Stimulated activated CD4-positive, alpha-beta T cell treated with anti-CD3 and anti-CD28 coated beads, TNF-alpha, amount 100 ng/mL, for 24 hours (primary cell): ENCODE measurements around the gene FMNL2.
"Not testable (repeated sequence)": the region's sequence is repeated elsewhere in the genome, so short reads cannot be mapped to it uniquely, and the experiment has no call there.

Source experiments
- DNase-seq, 3 experiments: peaks; one replicate each; pipeline ENCODE4 v3.0.0-alpha.2; 2020; ENCODE audit warnings: low read depth in 3 of 3

FMNL2 gene

DNA sequence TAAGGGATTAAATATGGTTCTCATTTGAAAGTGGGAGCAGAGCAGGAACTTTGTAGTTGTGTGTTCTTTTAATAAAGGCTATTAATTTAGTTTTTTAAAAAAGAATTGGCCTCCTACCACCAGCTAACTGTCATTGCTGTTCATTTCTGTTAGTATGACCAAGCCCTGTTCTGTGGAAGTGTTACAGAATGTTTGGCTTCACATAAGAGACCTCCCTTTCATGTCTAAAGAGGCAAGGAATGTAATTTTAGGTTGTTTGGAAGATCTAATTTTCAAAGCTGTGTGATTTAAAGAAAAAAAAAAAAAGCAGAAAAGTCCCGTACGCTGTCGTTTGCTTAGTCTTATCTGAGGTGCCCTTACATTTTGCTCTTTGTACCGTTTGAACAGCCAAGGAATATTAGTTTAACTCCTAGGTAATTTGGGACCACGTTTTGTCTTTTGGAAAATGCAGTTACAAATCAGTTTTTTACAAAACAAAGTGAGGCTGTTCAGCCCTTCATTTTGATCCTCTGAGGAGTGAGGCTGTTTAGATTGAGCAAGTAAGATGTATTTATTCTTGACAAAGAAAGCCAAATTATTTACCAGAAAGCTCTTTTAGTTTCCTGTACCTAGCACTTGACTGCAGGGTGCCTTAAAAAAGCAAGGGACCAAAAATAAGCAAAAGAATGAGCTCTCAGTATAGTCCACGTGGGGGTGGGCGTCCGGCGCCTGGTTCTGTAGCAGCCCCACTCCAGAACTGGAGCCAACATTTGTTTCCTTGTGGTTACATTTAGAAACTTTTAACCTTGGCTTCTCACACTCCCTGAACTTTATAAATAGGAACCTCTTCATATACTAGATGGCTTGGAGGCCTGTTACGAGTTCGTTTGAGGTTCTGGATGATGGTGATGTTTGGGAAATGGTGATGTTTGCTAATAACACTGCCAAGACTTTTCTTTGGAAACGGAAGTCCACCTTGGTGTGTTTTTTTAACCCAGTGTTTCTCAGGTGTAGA is 136.2 kb downstream of the FMNL2 start:
- no peak for DNase-seq

DNA sequence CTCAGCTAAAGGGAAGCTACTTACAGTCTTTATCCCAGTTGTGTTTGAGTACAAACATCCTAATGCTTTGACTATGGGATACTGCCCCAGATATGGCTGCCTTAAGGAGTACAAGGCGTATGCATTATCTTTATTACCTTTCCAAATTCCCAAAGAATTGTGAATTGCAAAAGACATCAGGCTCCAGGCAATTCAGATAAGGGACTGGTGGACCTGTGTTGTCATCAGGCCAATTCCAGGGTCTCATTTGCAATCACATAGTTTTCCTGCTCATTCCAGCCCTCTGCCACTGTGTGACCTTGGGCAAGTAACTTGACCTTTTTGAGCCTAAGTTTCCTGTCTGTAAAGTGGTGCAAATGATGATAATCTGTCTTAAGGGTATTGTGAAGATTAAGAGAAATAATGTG is 137.5 kb downstream of the FMNL2 start:
- no peak for DNase-seq

- DNase-seq: no peak
Measured at GRCh38 chr2:152473151-152473857, 138.3 kb downstream of the FMNL2 start.

DNA sequence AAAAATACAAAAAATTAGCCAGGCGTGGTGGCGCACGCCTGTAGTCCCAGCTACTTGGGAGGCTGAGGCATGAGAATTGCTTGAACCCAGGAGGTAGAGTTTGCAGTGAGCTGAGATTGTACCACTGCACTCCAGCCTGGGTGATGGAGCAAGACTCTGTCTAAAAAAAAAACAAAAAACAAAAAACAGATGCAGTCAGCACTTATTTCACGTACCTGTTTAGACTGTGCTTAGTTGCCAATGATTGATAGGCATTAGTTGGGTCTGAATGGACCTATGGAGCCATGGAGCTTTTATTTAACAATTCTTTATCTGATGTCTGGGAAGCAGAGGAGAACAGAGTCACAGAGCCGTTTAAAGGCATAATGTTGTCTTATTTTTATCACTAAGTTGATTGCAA is 139.5 kb downstream of the FMNL2 start:
- not testable (repeated sequence) for DNase-seq

DNA sequence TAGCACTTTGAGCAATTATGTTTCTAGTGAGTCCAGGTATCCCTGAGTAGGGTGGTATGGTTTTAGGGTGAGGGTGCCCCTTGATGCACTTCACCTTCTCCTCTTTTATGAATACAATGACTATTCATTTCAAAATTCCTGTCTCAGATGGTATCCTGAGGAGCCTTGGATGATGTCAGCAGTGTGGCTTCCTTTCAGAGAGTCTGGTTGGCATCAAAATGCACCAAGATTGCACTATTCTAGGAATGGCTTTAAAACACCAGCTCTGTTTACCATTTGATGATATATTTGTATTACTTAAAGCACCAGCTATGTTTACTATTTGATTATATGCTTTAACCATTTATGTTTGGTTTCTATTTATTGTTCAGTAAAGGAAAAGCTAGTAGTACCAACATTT is 141.0 kb downstream of the FMNL2 start:
- DNase-seq: no peak

DNA sequence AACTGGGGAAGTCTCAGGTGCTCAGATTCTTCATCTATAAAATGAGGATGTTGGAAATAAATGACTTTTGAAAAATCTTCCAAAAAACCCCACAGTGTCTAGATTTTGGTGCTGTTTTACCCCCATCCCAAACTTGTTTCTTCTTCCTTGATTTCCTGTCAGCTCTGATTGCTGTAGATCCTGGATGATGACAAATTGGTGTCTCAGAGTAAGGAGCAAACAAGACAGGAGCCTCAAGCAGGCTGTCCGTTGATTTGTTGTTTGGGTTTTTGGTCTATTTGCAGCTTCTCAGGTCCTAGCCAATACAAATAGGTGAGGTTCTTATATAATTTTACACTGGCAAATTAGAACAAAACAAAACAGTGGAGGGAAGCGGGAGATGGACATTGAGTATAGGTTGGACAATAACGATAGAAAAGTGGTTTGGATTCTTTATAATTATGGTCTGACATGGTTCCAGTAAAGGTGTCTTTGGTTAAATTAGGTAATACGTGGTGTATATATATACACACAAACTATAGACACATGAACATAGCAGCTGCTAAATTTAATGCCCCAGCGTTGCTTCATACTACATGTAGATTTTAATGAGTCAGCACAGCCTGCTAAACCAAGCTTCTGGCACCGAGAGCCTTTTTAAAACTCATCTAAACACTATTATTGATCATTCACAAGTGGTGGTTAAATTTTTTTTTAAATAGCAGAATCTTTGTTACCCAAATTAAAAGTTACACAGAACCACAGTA is 142.5 kb downstream of the FMNL2 start:
- DNase-seq: no peak

- no peak for DNase-seq
Measured at GRCh38 chr2:152479282-152479681, 144.3 kb downstream of the FMNL2 start.

DNA sequence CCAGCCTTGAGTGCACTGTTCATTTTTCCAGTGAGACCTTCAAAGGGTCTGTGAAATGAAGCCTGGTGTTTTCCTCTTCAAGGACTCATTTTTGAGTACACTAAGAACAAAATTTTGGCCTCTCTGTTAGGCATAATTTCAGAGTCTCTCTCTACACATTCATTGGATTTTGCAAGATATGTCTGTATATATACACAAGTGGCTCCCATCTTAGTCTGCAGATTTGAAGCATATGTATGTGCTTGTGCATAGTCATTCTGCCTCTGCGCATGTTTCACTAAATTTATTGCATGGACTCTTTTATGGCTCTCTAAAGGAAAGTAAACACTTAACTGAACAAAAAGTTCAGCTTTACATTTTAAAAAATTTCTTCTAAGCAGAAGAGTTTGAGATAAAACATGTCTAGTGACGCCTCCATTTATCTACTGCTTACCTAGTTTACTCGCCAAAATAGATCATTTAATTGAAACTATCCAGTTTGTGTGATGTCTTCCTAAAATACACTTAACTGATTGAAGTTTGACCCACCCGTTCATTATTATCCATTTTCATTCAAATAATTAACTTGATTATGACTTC is 145.9 kb downstream of the FMNL2 start:
- no peak for DNase-seq

DNA sequence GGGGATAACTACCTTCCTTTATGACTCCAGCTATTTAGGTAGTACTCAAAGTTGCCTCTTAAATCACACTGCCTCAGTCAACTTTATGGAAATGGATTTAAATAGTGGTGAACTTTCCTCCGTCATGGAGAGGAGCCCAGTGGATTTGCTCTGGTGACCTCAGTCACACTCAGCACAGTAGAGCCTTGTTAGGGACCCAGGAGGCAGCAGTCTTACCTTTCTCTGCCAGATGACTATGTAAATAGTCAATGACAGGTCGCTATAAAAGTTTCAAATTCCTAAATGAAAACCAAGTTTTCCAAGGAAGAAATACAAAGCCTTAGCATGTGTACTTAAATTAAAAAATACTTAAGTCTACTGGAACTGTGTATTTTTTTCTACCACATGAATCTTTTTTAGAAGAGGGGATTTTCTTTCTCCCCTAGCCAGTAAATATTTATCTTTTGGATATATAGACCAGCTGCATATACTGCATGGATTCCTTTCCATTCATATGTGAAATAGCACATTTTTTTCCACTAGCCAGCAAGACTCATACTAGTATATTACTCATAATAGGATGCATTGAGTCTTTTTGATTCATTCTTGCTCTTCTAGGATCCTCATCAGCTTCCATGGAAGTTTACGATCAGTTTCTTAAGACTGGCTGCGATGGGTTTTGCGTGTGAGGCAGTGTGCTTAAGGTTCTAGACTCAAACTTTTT is 147.1 kb downstream of the FMNL2 start:
- DNase-seq: no peak

GRCh38 chr2:152483276-152484063 is 148.5 kb downstream of the FMNL2 start:
- DNase-seq: no peak

DNA sequence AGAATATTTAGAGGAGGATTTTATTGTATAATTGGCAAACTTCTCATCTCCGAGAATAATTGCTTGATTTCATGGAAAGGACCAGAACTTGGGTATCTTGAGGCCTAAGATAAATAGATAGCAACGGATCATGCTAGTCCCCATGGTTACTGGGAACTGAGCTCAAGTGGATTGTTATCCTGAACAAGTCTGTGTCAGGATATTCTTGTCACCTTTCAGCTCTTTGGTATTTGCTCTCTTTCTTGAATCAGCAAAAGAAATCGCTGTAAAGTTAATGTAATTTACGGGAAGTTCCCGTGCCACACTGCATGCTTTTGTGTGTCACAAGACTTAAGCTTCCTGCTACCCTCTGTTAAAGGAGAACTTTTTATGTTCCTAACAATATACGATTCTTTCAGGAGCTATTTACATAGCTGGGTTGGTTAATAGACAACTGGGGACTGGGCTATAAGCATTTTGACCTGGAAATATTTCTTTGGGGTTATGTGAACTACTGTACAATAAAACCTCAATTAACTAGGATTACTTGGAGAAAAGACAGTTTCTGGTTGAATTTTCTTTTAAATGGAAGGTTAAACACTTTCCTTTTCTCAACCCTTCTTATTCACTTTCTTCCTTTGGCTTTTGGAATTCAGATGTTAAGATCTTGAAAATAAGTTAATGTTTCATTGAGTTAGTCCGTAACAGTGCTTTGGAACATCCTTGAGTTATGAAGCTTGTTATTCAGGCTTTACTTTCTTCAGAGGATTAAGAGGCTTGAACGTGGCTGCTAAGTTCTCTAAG is 151.2 kb downstream of the FMNL2 start:
- no peak for DNase-seq

DNA sequence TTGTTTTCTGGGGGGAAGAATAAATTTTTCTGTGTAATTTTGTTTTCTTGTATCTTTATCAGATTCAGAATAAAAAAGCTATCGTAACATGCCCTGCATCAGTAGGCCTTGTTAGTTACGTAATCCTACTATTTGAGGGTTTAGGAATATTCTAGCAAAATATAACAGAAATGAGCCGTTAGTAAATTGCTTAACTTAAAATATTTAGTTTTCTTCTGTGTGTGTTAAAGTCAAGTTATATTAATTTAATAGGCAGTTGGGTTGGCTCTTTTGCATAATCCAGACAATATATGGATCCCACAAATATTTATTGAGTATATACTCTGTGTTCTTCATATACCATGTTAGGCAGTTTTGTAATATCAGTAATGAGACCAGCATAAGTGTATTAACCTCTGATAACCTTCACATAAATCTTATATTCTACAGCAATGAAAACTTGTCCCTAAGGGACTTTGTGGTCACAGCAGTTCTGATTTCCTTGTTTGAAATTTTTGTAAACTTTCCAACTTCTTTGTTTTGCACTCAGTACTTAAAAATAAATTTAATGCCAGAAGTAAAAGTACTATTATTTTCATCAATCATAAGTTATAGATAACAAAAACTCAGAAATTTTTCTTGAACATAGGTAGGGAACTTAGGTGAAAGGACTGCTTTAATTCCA is 151.9 kb downstream of the FMNL2 start:
- DNase-seq: no peak

- DNase-seq: no peak
Measured at GRCh38 chr2:152488075-152488474, 153.1 kb downstream of the FMNL2 start.

DNA sequence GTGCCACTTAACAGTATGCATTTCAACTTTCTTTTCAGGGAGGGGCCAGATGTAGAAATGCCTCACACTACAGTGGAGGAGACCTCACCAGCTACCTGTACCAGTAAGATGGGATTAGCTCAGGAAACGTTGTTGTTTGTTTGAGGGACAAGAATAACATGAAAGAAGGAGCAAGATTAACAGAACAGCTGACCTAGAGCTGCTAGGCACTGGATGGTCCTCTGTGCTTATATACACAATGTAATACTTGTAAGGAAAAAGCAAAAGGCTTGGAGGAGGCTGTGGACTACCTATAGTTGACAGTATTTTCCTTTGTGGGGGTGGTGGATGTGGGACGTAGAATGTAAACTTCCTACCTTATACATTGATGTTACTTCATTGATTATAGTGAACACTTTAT is 154.4 kb downstream of the FMNL2 start:
- DNase-seq: no peak

GRCh38 chr2:152490686-152491455 is 155.9 kb downstream of the FMNL2 start:
- DNase-seq: no peak

DNA sequence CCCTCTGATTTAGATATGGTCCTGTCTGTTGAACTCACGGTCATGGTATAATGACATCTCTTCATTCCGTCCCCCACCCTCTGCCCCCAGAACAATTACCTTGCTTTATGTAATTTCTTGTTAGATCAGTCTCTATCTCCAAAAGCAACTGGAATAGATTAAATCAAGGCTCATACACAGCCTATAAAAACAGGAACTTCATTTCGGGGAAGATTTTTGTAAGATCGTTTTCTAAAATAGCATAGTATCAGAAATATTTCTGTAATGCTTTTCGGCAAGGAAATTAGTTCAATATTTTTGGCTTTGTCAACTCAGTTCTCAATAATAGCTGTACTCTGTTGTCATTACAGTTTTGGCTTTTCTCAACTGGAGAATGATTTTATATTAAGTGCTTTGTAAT is 157.2 kb downstream of the FMNL2 start:
- no peak for DNase-seq

DNA sequence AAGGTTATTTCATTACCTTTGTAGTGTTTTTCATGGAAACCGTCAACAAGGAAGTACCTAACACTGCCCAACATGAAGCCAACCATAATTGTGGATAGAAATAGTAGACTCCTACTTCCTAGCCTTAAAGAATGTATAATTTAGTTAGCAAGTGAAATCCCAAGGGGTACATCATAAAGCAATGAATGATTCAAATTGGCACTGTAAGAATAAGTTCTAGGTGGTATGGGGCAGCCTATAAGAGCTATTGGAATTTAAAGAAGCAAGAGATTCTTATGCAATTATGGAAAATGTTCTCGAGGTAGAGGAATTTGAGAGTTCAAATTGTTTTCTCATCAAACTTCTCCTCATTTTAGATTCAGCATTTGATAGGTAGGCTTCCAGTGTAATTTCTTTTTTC is 157.9 kb downstream of the FMNL2 start:
- no peak for DNase-seq

- DNase-seq: no peak
Measured at GRCh38 chr2:152493417-152493816, 158.4 kb downstream of the FMNL2 start.
